Tibial artery (tissue), 4 donors: Measurements from ENCODE around the gene ATP2B2.

Source experiments
- DNase-seq, 2 donors: peaks; one replicate each; pipeline ENCODE4 v3.0.0-alpha.2; 2019
- H3K27ac ChIP-seq, 2 donors: fragments of 200-600 bp; sonication (generic) in 1 of 2; 1 replicate in 1 of 2; 2 replicates in 1 of 2; pipeline ENCODE4 v1.5.1; 2018 to 2019; ENCODE audit warnings: mild to moderate bottlenecking in 1 of 2
- H3K27me3 ChIP-seq, 2 donors: fragments of 200-600 bp; sonication (generic) in 1 of 2; one replicate each; pipeline versions ENCODE4 v1.5.1 to v1.6.0; 2016 to 2019
- H3K36me3 ChIP-seq, 3 donors: fragments of 200-600 bp; sonication (generic) in 2 of 3; one replicate each; pipeline ENCODE4 v1.5.1; 2016 to 2019; ENCODE audit warnings: mild to moderate bottlenecking in 2 of 3
- H3K4me1 ChIP-seq, 4 donors: fragments of 200-600 bp; sonication (generic) in 2 of 4; 1 replicate in 3 of 4; 2 replicates in 1 of 4; pipeline ENCODE4 v1.5.1; 2016 to 2019
- H3K4me3 ChIP-seq, 2 donors: fragments of 200-600 bp; sonication (generic) in 1 of 2; 1 replicate in 1 of 2; 2 replicates in 1 of 2; pipeline ENCODE4 v1.5.1; 2018 to 2019; ENCODE audit warnings: mild to moderate bottlenecking in 2 of 2
- H3K9me3 ChIP-seq, 3 donors: fragments of 200-600 bp; sonication (generic) in 1 of 3; one replicate each; pipeline ENCODE4 v1.5.1; 2016 to 2019
- intact Hi-C: fragments of 100-400 bp; cut with DNase I; formaldehyde crosslinking; loops from one replicate; pipeline ENCODE4 v1.15.0; 2023; ENCODE audit warnings: low total_unique reads
- TF ChIP-seq, protein P1 (sequence below), 2 experiments: fragments of 200-600 bp in 1 of 2; fragments of 450-650 bp in 1 of 2; IDR thresholded peaks; one replicate each; pipeline ENCODE4 v1.5.1; 2017 to 2019; ENCODE audit warnings: antibody characterized with exemption in 2 of 2, mild to moderate bottlenecking in 1 of 2, moderate library complexity in 1 of 2

ATP2B2 gene

DNA sequence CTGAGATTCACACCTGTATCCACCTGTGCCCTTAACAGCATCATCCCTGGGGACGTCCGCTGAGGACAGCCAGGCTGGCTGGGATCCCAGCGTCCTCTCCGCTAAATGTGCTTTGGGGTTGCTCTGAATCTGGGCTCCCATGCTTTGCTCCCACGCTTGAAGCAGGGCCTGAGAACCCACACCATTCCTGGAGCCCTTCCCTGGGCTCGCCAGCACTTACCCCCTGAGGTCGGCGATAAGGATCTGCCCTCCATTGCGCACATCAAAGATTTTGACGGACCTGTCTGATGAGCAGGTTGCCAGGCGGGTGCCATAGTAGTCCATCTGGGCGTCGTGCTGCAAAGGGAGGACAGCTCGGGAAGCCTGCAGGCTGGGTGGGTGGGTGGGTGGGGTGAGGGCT lies 190.3 kb downstream of the ATP2B2 start:
- Histone ChIP-seq H3K4me1 (peaks cover 0 to 24% (median 16%) of the 10 kb centered on the region in 4 donors), H3K36me3 (peaks cover 80 to 91% (median 80%) of the 10 kb centered on the region in 3 donors), H3K9me3 (no peaks in the 10 kb centered on the region), H3K27me3 (no peaks in the 10 kb centered on the region), H3K4me3 (no peak overlapping the region), H3K27ac (no peak overlapping the region)
- intact Hi-C loops = no loop called here
- TF ChIP-seq, protein P1, sequence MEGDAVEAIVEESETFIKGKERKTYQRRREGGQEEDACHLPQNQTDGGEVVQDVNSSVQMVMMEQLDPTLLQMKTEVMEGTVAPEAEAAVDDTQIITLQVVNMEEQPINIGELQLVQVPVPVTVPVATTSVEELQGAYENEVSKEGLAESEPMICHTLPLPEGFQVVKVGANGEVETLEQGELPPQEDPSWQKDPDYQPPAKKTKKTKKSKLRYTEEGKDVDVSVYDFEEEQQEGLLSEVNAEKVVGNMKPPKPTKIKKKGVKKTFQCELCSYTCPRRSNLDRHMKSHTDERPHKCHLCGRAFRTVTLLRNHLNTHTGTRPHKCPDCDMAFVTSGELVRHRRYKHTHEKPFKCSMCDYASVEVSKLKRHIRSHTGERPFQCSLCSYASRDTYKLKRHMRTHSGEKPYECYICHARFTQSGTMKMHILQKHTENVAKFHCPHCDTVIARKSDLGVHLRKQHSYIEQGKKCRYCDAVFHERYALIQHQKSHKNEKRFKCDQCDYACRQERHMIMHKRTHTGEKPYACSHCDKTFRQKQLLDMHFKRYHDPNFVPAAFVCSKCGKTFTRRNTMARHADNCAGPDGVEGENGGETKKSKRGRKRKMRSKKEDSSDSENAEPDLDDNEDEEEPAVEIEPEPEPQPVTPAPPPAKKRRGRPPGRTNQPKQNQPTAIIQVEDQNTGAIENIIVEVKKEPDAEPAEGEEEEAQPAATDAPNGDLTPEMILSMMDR (IDR thresholded peaks at IDR 0.05) = no peak
- no peak for DNase-seq

DNA sequence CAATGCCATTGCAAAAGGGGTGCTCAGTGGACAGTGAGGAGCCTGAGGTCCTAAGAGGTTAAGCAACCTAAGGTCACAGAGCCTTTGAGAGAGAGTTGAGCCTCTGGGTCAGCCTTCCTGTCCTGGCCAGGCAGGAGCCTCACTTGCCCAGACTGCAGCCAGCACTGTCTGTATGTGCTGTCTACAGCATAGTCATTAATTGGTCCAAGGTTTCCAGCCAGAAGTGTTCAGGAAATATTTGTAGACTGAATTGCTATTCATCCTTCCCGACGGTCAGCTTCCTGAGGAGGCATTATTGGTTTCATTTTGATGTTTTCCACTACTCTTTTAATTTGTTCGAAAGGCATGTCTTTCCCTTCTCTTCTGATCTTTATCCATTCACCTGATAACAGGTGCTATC lies 192.5 kb downstream of the ATP2B2 start:
- Histone ChIP-seq H3K9me3 (no peaks in the 10 kb centered on the region), H3K36me3 (peaks cover 88 to 96% (median 90%) of the 10 kb centered on the region in 3 donors), H3K27ac (no peak overlapping the region), H3K27me3 (no peaks in the 10 kb centered on the region), H3K4me1 (peaks cover 0 to 4% (median 2%) of the 10 kb centered on the region in 4 donors), H3K4me3 (no peak overlapping the region)
- intact Hi-C loops = no loop called here
- no peak for DNase-seq
- TF ChIP-seq, protein P1 (IDR thresholded peaks at IDR 0.05) = no peak

DNA sequence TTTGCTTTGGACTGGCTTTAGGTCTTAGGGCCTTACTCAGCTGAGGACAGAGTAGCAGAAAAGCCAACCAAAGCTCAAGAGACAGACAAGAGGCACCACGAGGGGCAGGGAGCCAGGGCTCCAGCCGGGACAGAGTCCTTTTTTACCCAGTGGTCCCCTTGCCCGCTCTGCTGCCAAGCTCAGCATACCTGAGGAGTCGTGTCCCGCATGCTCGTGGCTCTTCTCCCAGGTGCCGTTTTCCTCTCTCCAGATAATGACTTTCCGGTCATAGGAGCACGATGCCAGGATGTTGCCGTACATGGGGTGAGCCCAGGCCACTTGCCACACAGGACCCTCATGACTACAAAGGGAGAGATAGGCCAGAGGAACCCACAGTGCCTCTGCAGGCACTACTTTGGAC lies 193.0 kb downstream of the ATP2B2 start:
- H3K27ac ChIP-seq = no peak overlapping the region
- DNase-seq = no peak
- intact Hi-C loops = no loop called here
- H3K27me3 ChIP-seq = no peaks in the 10 kb centered on the region
- TF ChIP-seq, protein P1 (IDR thresholded peaks at IDR 0.05) = no peak
- H3K4me3 ChIP-seq = no peak overlapping the region
- H3K36me3 ChIP-seq = peaks cover 87 to 96% (median 90%) of the 10 kb centered on the region in 3 donors
- peaks cover 0 to under 1% (median 0%) of the 10 kb centered on the region in 4 donors for H3K4me1 ChIP-seq
- H3K9me3 ChIP-seq = no peaks in the 10 kb centered on the region

DNA sequence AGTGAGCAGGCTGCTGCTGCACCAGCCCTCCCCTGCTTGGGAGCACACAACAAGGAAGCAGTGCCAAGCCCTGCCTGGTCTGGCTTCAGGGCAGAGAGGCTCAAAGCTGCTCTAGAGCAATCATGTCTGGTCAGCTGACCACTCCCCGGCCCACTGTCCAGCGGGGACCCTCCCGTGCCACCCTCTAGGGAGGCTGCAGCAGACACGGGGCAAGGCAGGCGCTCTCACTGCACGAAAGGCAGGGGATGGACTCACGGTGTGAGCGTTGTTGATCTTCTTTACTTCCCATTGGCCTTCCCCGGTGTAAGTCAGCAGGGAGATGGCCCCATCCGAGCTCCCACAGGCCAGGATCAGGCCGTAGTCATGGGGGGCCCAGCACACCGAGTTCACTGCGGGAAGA lies 193.7 kb downstream of the ATP2B2 start:
- H3K36me3 ChIP-seq = peaks cover 92 to 96% (median 92%) of the 10 kb centered on the region in 3 donors
- intact Hi-C loops = no loop called here

DNA sequence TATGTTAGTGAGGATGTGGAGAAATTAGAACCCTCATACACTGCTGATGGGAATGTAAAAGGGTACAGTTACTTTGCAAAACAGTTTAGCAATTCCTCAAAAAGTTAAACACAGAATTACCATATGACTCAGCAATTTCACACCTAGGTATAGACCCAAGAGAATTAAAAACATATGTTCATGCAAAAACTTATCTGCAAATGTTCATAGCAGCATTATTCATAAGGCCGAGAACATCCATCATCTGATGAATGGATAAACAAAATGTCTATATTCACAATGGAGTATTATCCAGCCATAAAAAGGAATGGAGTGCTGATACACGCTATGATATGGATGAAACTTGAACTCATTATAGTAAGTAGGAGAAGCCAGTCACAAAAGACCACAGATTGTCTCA lies 194.8 kb downstream of the ATP2B2 start:
- intact Hi-C loops = no loop called here
- Histone ChIP-seq H3K27ac (no peak overlapping the region), H3K4me3 (no peak overlapping the region), H3K36me3 (peaks cover 85 to 96% (median 92%) of the 10 kb centered on the region in 3 donors), H3K27me3 (no peaks in the 10 kb centered on the region), H3K4me1 (no peaks in the 10 kb centered on the region), H3K9me3 (no peaks in the 10 kb centered on the region)
- TF ChIP-seq, protein P1 (IDR thresholded peaks at IDR 0.05) = no peak
- DNase-seq = no peak

More for the DNA sequence above, 193.7 kb downstream of the ATP2B2 start:
- no peak overlapping the region for H3K4me3 ChIP-seq
- H3K27ac ChIP-seq = no peak overlapping the region
- H3K27me3 ChIP-seq = no peaks in the 10 kb centered on the region
- H3K4me1 ChIP-seq = no peaks in the 10 kb centered on the region
- DNase-seq = no peak
- no peaks in the 10 kb centered on the region for H3K9me3 ChIP-seq
- TF ChIP-seq, protein P1 (IDR thresholded peaks at IDR 0.05) = no peak

DNA sequence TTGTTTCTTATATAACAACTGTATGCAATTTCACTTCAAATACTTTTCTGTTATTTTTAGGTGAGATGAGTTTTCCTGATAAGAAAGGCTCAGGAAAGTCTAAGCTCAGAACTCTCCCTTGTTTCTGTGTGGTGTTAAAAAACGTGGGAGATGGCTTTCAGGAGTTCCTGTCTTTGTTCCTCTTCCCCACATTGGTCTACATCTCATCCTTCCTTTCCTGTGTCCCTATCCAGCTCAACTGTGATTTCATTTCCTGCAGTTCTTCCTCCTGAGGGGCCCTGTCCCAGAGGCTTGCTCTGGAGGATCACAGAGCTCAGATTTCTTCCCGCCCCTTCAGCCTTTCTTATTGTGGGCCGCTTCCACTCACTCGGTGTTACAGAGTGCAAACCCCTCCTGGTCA lies 195.7 kb downstream of the ATP2B2 start:
- TF ChIP-seq, protein P1 (IDR thresholded peaks at IDR 0.05) = no peak
- intact Hi-C loops = no loop called here
- H3K4me3 ChIP-seq = no peak overlapping the region
- H3K4me1 ChIP-seq = no peaks in the 10 kb centered on the region
- no peak overlapping the region for H3K27ac ChIP-seq
- peaks cover 83 to 96% (median 92%) of the 10 kb centered on the region in 3 donors for H3K36me3 ChIP-seq
- no peak for DNase-seq
- no peaks in the 10 kb centered on the region for H3K27me3 ChIP-seq
- no peaks in the 10 kb centered on the region for H3K9me3 ChIP-seq
